ENCODE measurements around the gene TPM4. TPM values are rescaled to one million over a fixed set of nuclear protein-coding genes. Genes with fewer than 3 reads are reported as not detected.

The TPM4 gene
- total RNA-seq, 1 donor from 2014 or later: 687 TPM

DNA sequence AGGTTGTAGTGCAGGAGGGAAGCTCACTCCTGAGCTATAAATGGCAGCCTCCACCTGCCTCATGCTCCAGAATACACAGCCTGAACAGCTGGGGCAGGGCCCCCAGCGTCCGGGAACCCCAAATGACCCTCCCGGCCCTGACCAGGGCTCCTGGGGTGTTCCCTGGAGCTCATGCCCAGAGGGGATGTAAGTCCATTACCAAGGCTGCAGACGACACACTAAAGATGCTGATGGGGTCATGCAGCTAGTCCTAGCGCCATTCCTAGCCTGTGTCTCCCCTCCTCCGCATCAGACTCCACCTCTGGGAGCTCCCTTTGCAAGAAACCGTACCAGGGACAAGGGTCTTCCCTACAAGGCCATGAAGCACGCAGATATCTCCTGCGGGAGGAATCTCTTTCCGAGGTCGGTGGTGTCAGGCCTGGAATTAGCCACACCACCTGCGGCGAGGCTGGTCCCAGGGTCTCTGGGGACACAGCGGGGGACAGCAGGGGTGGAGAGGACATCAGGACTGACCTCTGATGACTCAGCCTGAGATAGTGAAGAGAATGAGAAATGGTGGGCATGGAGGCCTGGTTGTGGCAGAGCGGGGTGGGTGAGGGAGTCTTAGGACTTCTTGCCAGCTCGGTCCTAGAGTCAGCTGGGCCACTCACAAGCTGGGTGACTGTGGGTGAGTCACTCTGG lies 11.9 kb upstream of the TPM4 start:
- H3K9me3 Mint-ChIP-seq (ENCODE audit: unreplicated experiment): peaks cover 7% of the 10 kb centered on the region
- TF ChIP-seq CTCF (IDR thresholded peaks at IDR 0.05): no peak
- H3K27ac Mint-ChIP-seq (ENCODE audit: unreplicated experiment): peak overlapping the region; percentile 73
- DNase-seq (ENCODE audit: extremely low spot score, unreplicated experiment): no peak
- peaks cover 36% of the 10 kb centered on the region for H3K4me1 Mint-ChIP-seq (ENCODE audit: unreplicated experiment)
- no peaks in the 10 kb centered on the region for H3K27me3 Mint-ChIP-seq (ENCODE audit: unreplicated experiment)
- H3K4me3 Mint-ChIP-seq (ENCODE audit: unreplicated experiment): no peak overlapping the region
- H3K36me3 Mint-ChIP-seq (ENCODE audit: unreplicated experiment): no peaks in the 10 kb centered on the region

GRCh38 chr19:16066611-16067104 lies 9.6 kb upstream of the TPM4 start:
- peak overlapping the region; percentile 85 for H3K27ac Mint-ChIP-seq (ENCODE audit: unreplicated experiment)

GRCh38 chr19:16067205-16067938 lies 8.9 kb upstream of the TPM4 start:
- Mint-ChIP-seq H3K36me3 (ENCODE audit: unreplicated experiment) (no peaks in the 10 kb centered on the region), H3K27me3 (ENCODE audit: unreplicated experiment) (no peaks in the 10 kb centered on the region), H3K4me3 (ENCODE audit: unreplicated experiment) (no peak overlapping the region), H3K4me1 (ENCODE audit: unreplicated experiment) (peaks cover 45% of the 10 kb centered on the region), H3K9me3 (ENCODE audit: unreplicated experiment) (no peaks in the 10 kb centered on the region), H3K27ac (ENCODE audit: unreplicated experiment) (no peak overlapping the region)
- DNase-seq (ENCODE audit: extremely low spot score, unreplicated experiment): no peak
- TF ChIP-seq CTCF (IDR thresholded peaks at IDR 0.05): no peak

More at GRCh38 chr19:16066611-16067104, 9.6 kb upstream of the TPM4 start:
- DNase-seq (ENCODE audit: extremely low spot score, unreplicated experiment): no peak
- Mint-ChIP-seq H3K9me3 (ENCODE audit: unreplicated experiment) (no peaks in the 10 kb centered on the region), H3K4me1 (ENCODE audit: unreplicated experiment) (peaks cover 42% of the 10 kb centered on the region), H3K27me3 (ENCODE audit: unreplicated experiment) (no peaks in the 10 kb centered on the region), H3K4me3 (ENCODE audit: unreplicated experiment) (peak overlapping the region; percentile 3), H3K36me3 (ENCODE audit: unreplicated experiment) (no peaks in the 10 kb centered on the region)
- no peak for TF ChIP-seq CTCF (IDR thresholded peaks at IDR 0.05)

GRCh38 chr19:16068696-16069259 lies 7.5 kb upstream of the TPM4 start:
- TF ChIP-seq CTCF (IDR thresholded peaks at IDR 0.05): no peak
- Mint-ChIP-seq H3K27me3 (ENCODE audit: unreplicated experiment) (no peaks in the 10 kb centered on the region), H3K4me3 (ENCODE audit: unreplicated experiment) (no peak overlapping the region), H3K27ac (ENCODE audit: unreplicated experiment) (no peak overlapping the region), H3K9me3 (ENCODE audit: unreplicated experiment) (no peaks in the 10 kb centered on the region), H3K4me1 (ENCODE audit: unreplicated experiment) (peaks cover 39% of the 10 kb centered on the region), H3K36me3 (ENCODE audit: unreplicated experiment) (no peaks in the 10 kb centered on the region)
- no peak for DNase-seq (ENCODE audit: extremely low spot score, unreplicated experiment)

All from osteocyte (in vitro differentiated cells).